Breast epithelium (tissue), 3 donors: ENCODE data around the gene SLC13A2.

Experiments
- POLR2AphosphoS5 ChIP-seq, 3 donors: sonication (generic); formaldehyde crosslinking; IDR thresholded peaks; one replicate each; pipeline ENCODE4 v1.6.1; 2017; ENCODE audit warnings: antibody characterized with exemption in 3 of 3
- TF ChIP-seq, protein P1 (sequence below), 3 donors: fragments of 450-650 bp; IDR thresholded peaks; one replicate each; pipeline ENCODE4 v1.5.1; 2016 to 2017; ENCODE audit warnings: antibody characterized with exemption in 3 of 3, mild to moderate bottlenecking in 3 of 3, moderate library complexity in 3 of 3

DNA sequence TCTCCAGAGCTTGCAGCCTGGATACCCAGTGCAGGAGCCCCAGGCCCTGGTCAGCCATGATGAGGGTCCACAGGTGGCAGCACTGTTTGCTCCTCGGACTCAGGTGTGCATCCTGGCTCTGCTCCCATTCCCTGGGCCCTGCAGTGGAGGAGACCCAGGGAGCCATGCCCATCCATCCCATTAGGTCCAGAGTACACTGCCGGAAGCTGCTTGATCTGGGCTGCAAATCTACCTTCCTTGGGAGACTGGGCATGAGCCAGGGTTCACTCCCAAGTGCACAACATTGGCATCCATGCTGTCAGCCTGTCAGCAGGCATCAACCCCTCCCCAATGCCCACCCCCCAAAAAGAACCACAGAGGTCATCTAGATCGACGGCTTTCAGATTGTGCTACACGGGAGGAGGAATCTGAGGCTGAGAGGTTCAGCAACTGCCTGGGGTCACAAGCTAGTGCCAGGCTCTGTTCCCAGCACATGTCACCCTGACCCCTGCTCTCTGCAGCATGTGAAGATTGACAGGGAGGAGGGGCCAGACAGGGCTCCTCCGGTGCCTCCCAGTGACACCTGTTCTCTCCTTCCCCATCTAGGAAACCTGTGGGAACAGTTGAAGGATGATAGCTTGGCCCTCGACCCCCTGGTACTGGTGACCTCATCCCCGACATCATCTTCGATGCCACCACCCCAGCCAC, 63.2 kb downstream of the SLC13A2 start:
- TF ChIP-seq POLR2AphosphoS5 (IDR thresholded peaks at IDR 0.05) = no peak
- TF ChIP-seq, protein P1, sequence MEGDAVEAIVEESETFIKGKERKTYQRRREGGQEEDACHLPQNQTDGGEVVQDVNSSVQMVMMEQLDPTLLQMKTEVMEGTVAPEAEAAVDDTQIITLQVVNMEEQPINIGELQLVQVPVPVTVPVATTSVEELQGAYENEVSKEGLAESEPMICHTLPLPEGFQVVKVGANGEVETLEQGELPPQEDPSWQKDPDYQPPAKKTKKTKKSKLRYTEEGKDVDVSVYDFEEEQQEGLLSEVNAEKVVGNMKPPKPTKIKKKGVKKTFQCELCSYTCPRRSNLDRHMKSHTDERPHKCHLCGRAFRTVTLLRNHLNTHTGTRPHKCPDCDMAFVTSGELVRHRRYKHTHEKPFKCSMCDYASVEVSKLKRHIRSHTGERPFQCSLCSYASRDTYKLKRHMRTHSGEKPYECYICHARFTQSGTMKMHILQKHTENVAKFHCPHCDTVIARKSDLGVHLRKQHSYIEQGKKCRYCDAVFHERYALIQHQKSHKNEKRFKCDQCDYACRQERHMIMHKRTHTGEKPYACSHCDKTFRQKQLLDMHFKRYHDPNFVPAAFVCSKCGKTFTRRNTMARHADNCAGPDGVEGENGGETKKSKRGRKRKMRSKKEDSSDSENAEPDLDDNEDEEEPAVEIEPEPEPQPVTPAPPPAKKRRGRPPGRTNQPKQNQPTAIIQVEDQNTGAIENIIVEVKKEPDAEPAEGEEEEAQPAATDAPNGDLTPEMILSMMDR (IDR thresholded peaks at IDR 0.05) = no peak
